Dermis blood vessel endothelial cell (primary cell): Measurements from ENCODE around the gene GP9. TPM values are rescaled to one million over a fixed set of nuclear protein-coding genes. Genes with fewer than 3 reads are reported as not detected.
A peak's percentile ranks its signal among the peaks of the same experiment; 100 is the strongest.
"Not testable (repeated sequence)": the region's sequence is repeated elsewhere in the genome, so short reads cannot be mapped to it uniquely, and the experiment has no call there.

Source experiments
- DNase-seq: peaks from one replicate; pipeline ENCODE4 v3.0.0; 2010
- total RNA-seq: library from RNA; depleted of rRNA; stranded (reverse); fragments of >200 nt; gene quantifications from 2 replicates; pipeline ENCODE4 v1.2.3, GENCODE V29; 2014

Gene GP9
- total RNA-seq, 1 donor from 2014 or later: not detected

DNA sequence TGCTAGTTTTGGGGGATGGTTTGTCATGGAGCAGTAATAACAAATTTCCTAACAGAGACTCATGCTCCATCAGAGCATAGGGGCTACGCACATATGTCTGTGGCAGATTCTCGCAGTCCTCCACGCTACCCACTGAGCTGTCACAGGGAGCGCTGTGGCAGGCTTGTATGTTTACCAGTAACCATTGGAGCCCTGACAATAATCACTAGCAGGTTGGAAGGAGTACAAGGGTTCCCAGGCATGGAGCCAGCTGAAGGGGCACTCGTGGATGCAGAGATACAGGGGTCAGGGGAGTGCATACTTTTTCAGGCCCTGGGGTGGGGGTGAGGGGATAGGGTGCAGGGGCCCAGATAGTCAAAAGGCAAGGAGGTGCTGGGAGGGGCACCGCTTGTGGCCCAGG, 7.9 kb upstream of the GP9 start:
- peak; percentile 30 for DNase-seq

DNA sequence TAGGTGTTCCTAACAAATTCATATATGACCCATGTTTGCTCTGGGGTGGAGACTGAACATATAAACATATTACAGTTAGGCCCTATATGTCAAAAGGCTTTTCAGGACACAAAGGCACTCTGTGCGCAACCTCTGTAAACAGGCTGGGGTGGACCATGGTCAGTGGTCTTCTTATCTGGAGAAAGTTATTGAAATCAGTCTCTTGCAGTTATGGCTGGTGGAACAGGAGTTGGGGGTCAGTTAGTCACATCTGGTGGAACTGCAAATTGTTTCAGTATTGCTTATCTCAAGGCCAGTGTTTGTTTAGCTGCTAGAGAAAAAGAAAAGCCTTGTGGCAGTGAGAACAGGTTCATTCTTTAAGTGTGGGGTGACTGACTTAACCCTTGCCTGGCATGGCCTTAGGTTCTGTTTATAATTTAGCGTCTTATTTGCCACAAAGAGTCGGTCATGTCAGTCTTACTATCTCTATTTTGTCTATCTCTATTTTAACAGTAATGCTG, 5.9 kb upstream of the GP9 start:
- peak; percentile 18 for DNase-seq

GRCh38 chr3:129056451-129057173, 4.0 kb upstream of the GP9 start:
- DNase-seq: no peak

DNA sequence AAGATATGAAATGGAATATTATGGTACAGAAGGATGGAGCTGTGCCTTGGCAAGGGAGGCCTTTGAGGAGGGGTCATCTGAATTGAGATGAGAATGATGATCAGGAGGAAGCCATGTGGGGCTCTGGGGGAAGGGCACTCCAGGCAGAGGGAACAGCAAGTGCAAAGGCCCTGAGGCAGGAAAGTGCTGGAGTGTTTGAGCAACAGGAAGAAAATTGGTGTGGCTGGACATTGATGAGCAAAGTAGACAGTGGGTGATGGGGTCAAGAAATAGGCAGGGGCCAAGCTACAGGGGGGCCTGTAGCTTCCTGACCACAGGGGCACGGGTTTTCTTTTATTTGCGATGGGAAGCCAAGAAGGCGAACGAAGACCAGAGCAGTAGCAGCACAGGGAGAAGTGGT, 3.3 kb upstream of the GP9 start:
- no peak for DNase-seq

- DNase-seq: no peak
Measured at GRCh38 chr3:129058441-129059200, 2.0 kb upstream of the GP9 start.

GRCh38 chr3:129059311-129059958, 1.1 kb upstream of the GP9 start:
- no peak for DNase-seq

- no peak for DNase-seq
Measured at GRCh38 chr3:129061023-129061887, 676 bp downstream of the GP9 start.

GRCh38 chr3:129061888-129062834, 1.6 kb downstream of the GP9 start:
- DNase-seq: no peak

DNA sequence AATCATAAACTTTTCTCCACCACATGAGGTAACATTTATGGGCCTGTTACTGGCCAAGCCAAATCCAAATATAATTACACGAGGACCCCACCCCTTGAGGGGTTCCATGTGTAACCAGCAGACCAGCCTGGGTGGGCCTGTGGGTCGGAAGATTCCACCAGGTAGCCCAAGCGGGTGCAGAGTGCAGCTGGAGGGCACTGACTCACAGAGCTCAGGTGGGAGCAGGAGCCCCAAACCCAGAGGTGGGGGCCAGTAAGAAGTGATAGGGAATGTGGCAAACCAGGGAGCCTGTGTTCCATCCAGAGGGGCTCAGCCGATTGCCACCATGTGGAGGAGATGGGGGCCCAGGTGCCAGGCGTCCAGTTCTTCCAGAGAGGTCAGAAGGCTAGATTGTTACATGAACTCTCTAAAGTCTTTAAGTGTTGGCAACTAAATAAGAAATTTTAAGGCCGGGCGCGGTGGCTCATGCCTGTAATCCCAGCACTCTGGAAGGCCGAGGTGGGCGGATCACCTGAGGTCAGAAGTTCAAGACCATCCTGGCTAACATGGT, 2.6 kb downstream of the GP9 start:
- no peak for DNase-seq

DNA sequence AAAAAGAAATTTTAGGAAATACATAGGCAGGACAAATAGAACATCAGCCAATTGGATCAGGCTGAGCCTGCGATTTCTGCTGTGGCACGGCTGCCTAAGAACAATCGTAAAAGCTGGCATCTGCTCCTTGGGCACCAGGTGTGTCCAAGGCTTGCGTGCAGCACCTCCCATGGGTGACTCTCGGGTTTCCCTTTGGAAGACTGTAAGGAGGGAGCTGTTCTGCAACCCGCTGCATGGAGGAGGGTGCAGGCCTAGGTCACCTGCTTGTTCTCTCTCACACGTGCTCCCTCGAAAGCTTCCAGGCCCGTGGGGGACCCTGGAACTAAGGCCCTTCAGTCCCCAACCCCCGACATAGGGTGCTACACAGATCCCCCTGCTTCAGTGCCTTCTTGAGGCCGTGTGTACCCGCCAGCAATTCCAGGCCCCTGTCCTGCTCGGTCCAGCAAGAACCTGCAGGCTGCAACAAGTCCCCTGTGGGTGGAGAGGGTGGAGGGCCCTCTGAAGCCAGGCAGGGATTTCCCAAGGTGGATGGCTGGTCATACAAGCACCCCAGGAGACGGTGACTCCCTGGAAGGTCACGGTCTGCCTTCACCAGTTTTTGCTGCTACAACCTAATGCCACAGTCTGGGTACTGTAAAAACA, 3.4 kb downstream of the GP9 start:
- DNase-seq: no peak

GRCh38 chr3:129065016-129065719, 4.6 kb downstream of the GP9 start:
- no peak for DNase-seq

DNA sequence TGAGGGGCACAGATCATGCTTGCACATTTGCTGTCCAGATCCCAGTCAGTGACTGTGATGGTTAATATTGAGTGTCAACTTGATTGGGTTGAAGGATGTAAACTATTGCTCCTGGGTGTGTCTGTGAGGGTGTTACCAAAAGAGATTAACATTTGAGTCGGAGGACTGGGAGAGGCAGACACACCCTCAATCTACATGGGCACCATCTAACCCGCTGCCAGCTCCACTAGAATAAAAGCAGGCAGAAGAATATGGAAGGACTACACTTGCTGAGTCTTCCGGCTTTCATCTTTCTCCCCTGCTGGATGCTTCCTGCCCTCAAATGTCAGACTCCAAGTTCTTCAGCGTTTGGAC, 5.1 kb downstream of the GP9 start:
- DNase-seq: no peak

GRCh38 chr3:129067719-129068118, 7.1 kb downstream of the GP9 start:
- not testable (repeated sequence) for DNase-seq

GRCh38 chr3:129068291-129068886, 7.8 kb downstream of the GP9 start:
- DNase-seq: peak; percentile 61

DNA sequence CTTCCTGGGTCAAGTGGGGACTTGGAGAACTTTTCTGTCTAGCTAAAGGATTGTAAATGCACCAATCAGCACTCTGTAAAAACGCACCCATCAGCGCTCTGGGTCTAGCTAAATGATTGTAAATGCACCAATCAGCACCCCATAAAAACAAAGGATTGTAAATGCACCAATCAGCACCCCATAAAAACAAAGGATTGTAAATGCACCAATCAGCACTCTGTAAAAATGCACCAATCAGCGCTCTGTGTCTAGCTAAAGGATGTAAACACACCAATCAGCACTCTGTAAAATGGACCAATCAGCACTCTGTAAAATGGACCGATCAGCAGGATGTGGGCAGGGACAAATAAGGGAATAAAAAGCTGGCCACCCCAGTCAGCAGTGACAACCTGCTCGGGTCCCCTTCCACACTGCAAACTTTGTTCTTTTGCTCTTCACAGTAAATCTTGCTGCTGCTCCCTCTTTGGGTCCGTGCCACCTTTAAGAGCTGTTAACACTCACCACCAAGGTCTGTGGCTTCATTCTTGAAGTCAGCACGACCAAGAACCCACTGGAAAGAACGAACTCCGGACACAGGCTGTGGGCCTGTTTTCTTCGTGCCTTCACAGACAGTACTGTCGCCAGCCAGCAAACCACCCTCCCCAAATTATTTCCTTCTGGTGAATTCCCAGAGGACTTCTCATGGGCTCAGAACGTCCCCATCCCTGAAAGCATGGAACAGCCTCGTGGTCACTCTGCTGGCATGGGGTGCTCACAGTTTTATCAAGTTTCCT, 8.9 kb downstream of the GP9 start:
- not testable (repeated sequence) for DNase-seq

DNA sequence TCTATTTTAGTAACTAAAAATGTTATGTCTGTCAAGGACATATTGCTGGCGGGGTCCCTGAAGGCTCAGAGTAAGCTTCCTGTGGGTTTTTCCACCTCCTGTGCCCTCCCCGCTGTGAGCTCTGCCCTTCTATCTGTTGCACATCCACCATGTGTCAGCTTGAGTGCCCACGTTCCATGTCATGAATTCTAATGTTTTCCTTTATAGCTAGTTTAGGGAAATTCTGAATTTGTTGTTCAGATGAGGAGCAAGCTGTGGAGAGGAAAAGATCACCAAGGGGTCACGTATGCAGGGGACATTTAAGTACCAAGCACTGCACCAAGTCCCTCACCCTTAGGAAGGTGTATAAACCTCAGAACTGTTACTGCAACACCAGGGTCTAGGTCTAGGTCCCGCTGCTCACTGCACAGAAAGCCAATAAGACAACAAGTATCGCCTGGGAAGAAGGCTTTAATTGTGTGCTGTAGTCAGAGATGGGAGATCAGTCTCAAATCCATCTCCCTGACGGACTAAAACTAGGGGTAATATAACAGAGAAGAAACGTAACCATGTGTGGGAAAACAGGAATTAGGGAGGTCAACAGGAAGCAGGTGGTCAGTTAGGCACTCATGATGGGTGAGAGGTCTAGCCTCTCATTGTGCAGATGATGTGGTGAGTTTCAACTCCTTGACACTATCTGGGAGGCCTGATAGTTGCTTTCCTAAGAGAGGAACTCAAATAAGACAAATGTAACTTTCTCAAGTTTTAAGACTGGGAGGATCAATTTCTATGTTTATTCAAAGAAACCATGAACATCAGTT, 9.7 kb downstream of the GP9 start:
- DNase-seq: peak; percentile 73

- peak; percentile 83 for DNase-seq
Measured at GRCh38 chr3:129077222-129077621, 16.6 kb downstream of the GP9 start.

- no peak for DNase-seq
Measured at GRCh38 chr3:129078510-129078909, 17.9 kb downstream of the GP9 start.
